Activated CD4-positive, alpha-beta T cell treated with anti-CD3 and anti-CD28 coated beads, Interleukin-2, amount 50 U/mL, for 16 hours (primary cell): ENCODE measurements around the gene LPCAT1.
"Not testable (repeated sequence)": the region's sequence is repeated elsewhere in the genome, so short reads cannot be mapped to it uniquely, and the experiment has no call there.

ENCODE experiments used
- DNase-seq: peaks from one replicate; pipeline ENCODE4 v3.0.0-alpha.2; 2020

Gene LPCAT1

GRCh38 chr5:1523793-1524480 is at the start of gene LPCAT1:
Gene LPCAT1 (minus strand): TSS chr5:1523960. CDS start chr5:1523844, 116 bp downstream.
- DNase-seq: peak; percentile 81

GRCh38 chr5:1571875-1572274 is 48.1 kb upstream of the LPCAT1 start:
- not testable (repeated sequence) for DNase-seq

GRCh38 chr5:1570975-1571374 is 47.2 kb upstream of the LPCAT1 start:
- no peak for DNase-seq

- no peak for DNase-seq
Observed at GRCh38 chr5:1568201-1568979, 44.6 kb upstream of the LPCAT1 start.

- not testable (repeated sequence) for DNase-seq
Observed at GRCh38 chr5:1567527-1568200, 43.9 kb upstream of the LPCAT1 start.

- no peak for DNase-seq
Observed at GRCh38 chr5:1565737-1566734, 42.3 kb upstream of the LPCAT1 start.

GRCh38 chr5:1564824-1565736 is 41.3 kb upstream of the LPCAT1 start:
- DNase-seq: no peak

GRCh38 chr5:1564182-1564748 is 40.5 kb upstream of the LPCAT1 start:
- DNase-seq: no peak

GRCh38 chr5:1563617-1564181 is 39.9 kb upstream of the LPCAT1 start:
- no peak for DNase-seq

GRCh38 chr5:1563051-1563461 is 39.3 kb upstream of the LPCAT1 start:
- DNase-seq: no peak

GRCh38 chr5:1562599-1562998 is 38.8 kb upstream of the LPCAT1 start:
- no peak for DNase-seq

- DNase-seq: no peak
Observed at GRCh38 chr5:1561402-1561929, 37.7 kb upstream of the LPCAT1 start.

- DNase-seq: not testable (repeated sequence)
Observed at GRCh38 chr5:1560499-1560898, 36.7 kb upstream of the LPCAT1 start.

- no peak for DNase-seq
Observed at GRCh38 chr5:1558944-1559343, 35.2 kb upstream of the LPCAT1 start.

- no peak for DNase-seq
Observed at GRCh38 chr5:1557114-1557873, 33.5 kb upstream of the LPCAT1 start.

- no peak for DNase-seq
Observed at GRCh38 chr5:1555808-1556731, 32.3 kb upstream of the LPCAT1 start.

- DNase-seq: no peak
Observed at GRCh38 chr5:1555011-1555807, 31.4 kb upstream of the LPCAT1 start.
